GM10266 (cell line): ENCODE results near the gene CAMP.
A peak's percentile ranks its signal among the peaks of the same experiment; 100 is the strongest.

Experiments
- DNase-seq: peaks from one replicate; pipeline ENCODE4 v3.0.0; 2012; ENCODE audit errors: extremely low spot score
- TF ChIP-seq, protein P1 (sequence below): IDR thresholded peaks from 2 replicates; pipeline ENCODE4 v1.5.1; 2012; ENCODE audit warnings: mild to moderate bottlenecking, low read depth; ENCODE audit not compliant: control insufficient read depth, insufficient read depth; ENCODE audit errors: missing control alignments

The CAMP gene, protein sequence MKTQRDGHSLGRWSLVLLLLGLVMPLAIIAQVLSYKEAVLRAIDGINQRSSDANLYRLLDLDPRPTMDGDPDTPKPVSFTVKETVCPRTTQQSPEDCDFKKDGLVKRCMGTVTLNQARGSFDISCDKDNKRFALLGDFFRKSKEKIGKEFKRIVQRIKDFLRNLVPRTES

DNA sequence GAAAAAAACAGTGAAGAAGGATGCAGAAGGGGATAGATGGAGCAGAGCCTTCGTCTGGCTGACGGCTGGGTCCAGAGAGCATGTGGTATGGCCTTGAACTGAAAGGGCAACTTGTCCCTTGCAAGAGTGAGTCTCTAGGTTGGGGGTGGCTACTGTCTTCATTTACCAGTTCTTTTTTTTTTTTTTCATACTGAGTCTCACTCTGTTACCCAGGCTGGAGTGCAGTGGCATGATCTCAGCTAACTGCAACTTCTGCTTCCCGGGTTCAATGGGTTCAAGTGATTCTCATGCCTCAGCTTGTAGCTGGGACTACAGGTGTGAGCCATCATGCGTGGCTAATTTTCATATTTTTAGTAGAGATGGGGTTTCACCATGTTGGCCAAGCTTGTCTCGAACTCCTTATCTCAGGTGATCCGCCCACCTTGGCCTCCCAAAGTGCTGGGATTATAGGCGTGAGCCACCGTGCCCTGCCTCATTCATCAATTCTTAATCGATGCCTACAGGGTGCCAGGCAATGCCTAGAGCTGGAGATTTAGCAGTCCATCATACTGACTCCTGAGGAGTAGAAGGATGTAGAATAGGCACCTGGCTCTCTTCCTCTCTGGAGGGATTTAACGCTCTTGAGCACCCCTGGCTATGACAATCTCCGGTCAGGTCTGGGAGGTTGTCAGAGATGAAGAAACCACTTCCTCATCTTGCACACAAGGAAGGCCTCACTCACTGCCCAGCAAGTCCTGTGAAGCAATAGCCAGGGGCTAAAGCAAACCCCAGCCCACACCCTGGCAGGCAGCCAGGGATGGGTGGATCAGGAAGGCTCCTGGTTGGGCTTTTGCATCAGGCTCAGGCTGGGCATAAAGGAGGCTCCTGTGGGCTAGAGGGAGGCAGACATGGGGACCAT is at the start of gene CAMP:
CAMP (plus strand) TSS at position 880 of the 898 bp plus-strand sequence; CDS start at position 897, 17 bp downstream.
- peak; percentile 63 for DNase-seq
- TF ChIP-seq, protein P1, sequence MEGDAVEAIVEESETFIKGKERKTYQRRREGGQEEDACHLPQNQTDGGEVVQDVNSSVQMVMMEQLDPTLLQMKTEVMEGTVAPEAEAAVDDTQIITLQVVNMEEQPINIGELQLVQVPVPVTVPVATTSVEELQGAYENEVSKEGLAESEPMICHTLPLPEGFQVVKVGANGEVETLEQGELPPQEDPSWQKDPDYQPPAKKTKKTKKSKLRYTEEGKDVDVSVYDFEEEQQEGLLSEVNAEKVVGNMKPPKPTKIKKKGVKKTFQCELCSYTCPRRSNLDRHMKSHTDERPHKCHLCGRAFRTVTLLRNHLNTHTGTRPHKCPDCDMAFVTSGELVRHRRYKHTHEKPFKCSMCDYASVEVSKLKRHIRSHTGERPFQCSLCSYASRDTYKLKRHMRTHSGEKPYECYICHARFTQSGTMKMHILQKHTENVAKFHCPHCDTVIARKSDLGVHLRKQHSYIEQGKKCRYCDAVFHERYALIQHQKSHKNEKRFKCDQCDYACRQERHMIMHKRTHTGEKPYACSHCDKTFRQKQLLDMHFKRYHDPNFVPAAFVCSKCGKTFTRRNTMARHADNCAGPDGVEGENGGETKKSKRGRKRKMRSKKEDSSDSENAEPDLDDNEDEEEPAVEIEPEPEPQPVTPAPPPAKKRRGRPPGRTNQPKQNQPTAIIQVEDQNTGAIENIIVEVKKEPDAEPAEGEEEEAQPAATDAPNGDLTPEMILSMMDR, result no peak

DNA sequence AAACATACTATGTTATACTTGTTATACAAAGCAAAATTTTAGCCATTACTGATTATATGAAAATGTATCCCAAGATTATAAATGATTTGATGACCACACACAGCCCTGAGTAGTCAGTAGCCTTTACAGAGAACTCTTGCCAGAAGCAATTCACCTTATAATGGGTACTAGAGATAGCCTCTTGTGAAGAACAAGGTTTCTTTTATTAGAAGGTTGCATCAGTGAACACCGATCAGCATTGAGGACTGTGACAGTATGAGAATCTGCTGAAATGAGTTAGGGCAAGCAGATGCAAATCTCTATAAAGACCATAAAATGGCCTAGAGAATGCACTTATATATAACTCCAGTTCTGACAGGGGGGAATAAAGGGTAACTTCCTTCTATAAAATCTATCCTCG is 45.2 kb upstream of the CAMP start:
- TF ChIP-seq, protein P1, result no peak
- no peak for DNase-seq

DNA sequence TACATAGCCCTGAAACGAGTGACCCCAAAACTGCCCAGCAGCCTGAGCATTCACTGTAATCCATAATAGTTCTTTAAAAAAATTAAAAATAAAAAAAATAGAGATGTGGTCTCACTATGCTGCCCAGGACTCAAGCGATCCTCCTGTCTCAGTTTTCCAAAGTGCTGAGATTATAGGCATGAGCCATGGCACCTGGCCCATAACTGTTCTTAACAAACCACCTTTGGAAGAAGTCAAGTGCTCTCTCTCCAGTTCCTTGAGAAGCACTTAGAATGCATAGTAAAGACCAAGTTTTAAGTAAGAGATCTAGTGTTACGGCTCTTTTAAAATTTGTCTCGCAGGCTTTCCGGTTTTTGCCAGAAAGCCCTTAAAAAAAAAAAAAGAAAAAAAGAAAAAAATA is 43.3 kb upstream of the CAMP start:
- TF ChIP-seq, protein P1, result no peak
- no peak for DNase-seq

DNA sequence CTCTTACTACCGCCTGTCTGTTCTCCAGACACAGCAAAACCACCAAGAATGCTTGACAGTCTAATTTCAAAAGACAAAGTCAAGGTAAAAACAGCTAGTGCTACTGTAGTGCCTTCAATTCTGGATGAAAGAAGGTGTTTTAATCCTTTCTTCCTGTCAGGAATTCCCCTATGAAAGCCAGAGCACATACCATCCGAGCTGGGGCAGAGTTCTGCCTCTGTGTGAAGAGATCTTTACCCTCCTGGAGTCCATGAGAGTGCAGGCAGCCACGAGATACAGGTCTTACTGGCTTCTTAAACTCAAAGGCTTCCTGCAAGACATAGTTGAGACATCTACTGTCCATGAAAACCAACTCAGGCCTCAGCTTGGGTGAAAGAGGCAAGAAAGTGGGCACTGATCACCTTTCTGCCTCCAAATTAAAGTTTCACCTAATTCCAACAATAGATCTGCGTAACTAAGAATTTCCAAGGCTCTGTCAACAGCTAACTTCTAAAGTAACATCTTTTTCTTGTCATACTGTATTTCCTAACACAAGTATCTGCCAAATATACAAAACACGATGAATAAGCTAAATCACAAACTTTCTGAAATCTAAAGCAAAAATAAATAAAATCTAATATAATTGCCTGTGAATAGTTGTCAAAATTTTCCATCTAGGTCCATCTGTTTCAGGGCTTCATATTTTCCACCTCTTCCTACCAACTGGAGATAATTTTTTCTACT is 42.6 kb upstream of the CAMP start:
- TF ChIP-seq, protein P1, result no peak
- no peak for DNase-seq

DNA sequence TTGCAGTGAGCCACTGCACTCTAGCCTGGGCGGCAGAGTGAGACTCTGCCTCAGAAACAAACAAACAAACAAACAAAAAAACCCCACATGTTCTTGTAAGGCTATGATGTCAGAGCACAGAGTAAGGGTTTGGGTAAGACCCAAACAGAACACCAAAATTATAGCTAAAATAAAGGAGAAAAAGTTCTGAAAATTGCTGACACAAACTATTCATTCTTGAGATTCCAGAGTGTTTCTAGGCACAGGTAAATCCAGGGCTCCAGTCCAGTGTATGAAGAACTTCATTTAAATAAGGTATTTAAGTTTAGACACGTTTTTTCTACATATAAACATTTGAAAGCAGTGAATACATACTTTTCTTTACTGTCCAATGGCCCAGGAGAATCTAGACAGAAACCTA is 39.0 kb upstream of the CAMP start:
- no peak for DNase-seq

DNA sequence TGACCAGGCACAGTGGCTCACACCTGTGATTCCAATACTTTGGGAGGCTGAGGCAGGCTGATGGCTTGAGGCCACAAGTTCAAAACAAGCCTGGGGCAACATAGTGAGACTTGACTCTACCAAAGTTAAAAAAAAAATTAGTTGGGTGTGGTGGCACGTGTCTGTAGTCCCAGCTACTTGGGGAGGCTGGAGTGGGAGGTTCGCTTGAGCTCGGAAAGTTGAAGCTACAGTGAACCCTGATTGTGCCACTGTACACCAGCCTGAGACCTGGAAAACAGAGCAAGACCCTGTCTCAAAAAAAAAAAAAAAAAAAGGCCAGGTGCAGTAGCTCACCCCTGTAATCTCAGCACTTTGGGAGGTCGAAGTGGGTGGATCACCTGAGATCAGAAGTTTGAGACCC is 38.2 kb upstream of the CAMP start:
- no peak for DNase-seq
- TF ChIP-seq, protein P1, result no peak

More for the DNA sequence above, 39.0 kb upstream of the CAMP start:
- TF ChIP-seq, protein P1, result no peak
